Muscle of leg (tissue), 11 donors: ENCODE measurements around the gene BEST1. TPM values are rescaled to one million over a fixed set of nuclear protein-coding genes. Genes with fewer than 3 reads are reported as not detected.

Source experiments
- DNase-seq: peaks from one replicate; pipeline ENCODE4 v3.0.0; 2013
- H3K27ac ChIP-seq: one replicate; pipeline ENCODE4 v1.5.1; 2013; ENCODE audit warnings: mild to moderate bottlenecking, low read length, control low read depth
- H3K27me3 ChIP-seq: one replicate; pipeline ENCODE4 v1.6.1; 2013; ENCODE audit warnings: low read length; ENCODE audit not compliant: control insufficient read depth, insufficient read depth
- H3K36me3 ChIP-seq: one replicate; pipeline ENCODE4 v1.6.1; 2013; ENCODE audit warnings: low read length; ENCODE audit not compliant: control insufficient read depth, insufficient read depth
- H3K4me1 ChIP-seq: one replicate; pipeline ENCODE4 v1.6.1; 2013; ENCODE audit warnings: low read length; ENCODE audit not compliant: control insufficient read depth, insufficient read depth
- H3K4me3 ChIP-seq: one replicate; pipeline ENCODE4 v1.5.1; 2013; ENCODE audit warnings: low read length, control low read depth
- H3K9me3 ChIP-seq: replicated peaks from 2 replicates; pipeline ENCODE4 v1.6.1; 2013; ENCODE audit warnings: low read depth, low read length; ENCODE audit not compliant: control insufficient read depth
- WGBS: methylation state at CpG from one replicate; pipeline ENCODE4 v1.1.5; 2013; ENCODE audit warnings: missing lambda C conversion rate; ENCODE audit not compliant: insufficient coverage; 5-methylcytosine and 5-hydroxymethylcytosine counted together
- polyA plus RNA-seq, 8 donors: library from polyadenylated mRNA; unstranded; fragments of 120-200 nt; gene quantifications; one replicate each; pipeline versions ENCODE4 v1.2.1 to v1.2.3, GENCODE V29; 2013; ENCODE audit warnings: inconsistent platforms in 1 of 8, low replicate concordance in 1 of 8; ENCODE audit not compliant: insufficient read length in 8 of 8, insufficient read depth in 1 of 8
- total RNA-seq: library from RNA; stranded (reverse); fragments of 120-200 nt; gene quantifications from one replicate; pipeline ENCODE4 v1.2.4, GENCODE V29; 2013

Gene BEST1
- total and polyA plus RNA-seq, 9 donors = 1.6 to 4.2 (median 3.8) TPM

DNA sequence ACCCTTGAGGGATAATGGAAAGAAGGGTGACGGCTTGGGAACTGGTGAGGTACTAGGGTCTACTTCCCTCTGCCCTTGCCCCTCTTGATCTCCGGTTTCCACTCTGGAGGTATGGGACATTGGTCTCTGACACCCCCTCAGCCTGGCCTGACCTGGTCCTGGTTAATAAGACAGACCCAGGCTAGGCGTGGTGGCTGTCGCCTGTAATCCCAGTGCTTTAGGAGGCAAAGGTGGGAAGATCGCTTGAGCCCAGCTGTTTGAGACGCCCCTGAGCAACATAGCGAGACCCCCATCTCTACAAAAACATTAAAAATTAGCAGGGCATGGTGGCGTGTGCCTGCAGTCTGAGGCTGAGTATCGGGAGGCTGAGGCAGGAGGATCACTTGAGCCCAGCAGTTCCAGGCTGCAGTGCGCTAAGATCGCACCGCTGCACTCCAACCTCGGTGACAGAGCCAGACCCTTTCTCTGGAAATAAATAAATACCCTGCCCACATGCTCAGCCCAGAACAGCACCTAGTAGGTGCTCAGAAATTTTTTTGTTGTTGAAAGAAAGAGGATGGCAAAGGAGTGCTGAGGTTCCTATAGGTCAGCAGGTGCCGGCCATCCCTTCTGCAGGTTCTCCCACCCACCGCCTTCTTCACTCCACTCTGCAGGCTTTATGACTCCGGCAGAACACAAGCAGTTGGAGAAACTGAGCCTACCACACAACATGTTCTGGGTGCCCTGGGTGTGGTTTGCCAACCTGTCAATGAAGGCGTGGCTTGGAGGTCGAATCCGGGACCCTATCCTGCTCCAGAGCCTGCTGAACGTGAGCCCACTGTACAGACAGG, 6.3 kb downstream of the BEST1 start:
- Histone ChIP-seq H3K4me1 (peaks cover 18% of the 10 kb centered on the region), H3K9me3 (no peaks in the 10 kb centered on the region), H3K4me3 (peak overlapping the region; percentile 39), H3K27me3 (peaks cover 18% of the 10 kb centered on the region), H3K36me3 (peaks cover 24% of the 10 kb centered on the region), H3K27ac (no peak overlapping the region)
- no peak for DNase-seq
- WGBS = 83% methylated on average over 9 of the region's 20 CpGs

GRCh38 chr11:61957021-61957770, 7.0 kb downstream of the BEST1 start:
- H3K4me3 ChIP-seq = no peak overlapping the region
- 69% methylated on average over 2 of the region's 7 CpGs for WGBS
- H3K9me3 ChIP-seq = no peaks in the 10 kb centered on the region
- no peak for DNase-seq
- peaks cover 18% of the 10 kb centered on the region for H3K27me3 ChIP-seq
- peaks cover 26% of the 10 kb centered on the region for H3K36me3 ChIP-seq
- no peak overlapping the region for H3K27ac ChIP-seq
- peaks cover 22% of the 10 kb centered on the region for H3K4me1 ChIP-seq

DNA sequence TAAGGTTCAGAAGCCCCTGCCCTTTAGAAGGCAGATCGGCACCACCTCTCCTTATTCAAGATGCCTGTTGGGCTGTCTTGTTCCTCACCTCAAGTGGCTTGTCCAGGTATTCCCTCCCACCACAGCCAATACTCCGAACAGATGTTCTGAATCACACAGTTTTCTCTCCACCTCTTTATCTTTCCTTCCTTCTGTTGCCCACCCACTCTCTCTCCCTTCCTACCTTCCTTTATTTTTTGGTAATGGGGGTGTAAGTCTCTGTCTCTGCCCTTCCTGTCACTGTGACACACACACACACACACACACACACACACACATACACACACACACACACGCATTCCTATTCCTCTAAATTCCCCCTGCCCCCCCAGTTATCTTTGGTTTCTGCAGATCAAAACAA, 8.4 kb downstream of the BEST1 start:
- DNase-seq = no peak
- no peak overlapping the region for H3K27ac ChIP-seq
- no peaks in the 10 kb centered on the region for H3K9me3 ChIP-seq
- 100% methylated on average over 1 of the region's 3 CpGs for WGBS
- peaks cover 40% of the 10 kb centered on the region for H3K36me3 ChIP-seq
- H3K4me3 ChIP-seq = no peak overlapping the region
- peaks cover 18% of the 10 kb centered on the region for H3K27me3 ChIP-seq
- peaks cover 28% of the 10 kb centered on the region for H3K4me1 ChIP-seq

GRCh38 chr11:61959114-61959513, 9.0 kb downstream of the BEST1 start:
- H3K4me3 ChIP-seq = no peak overlapping the region
- no peaks in the 10 kb centered on the region for H3K9me3 ChIP-seq
- WGBS = 36% methylated on average over 2 of the region's 2 CpGs
- no peak for DNase-seq
- peaks cover 45% of the 10 kb centered on the region for H3K36me3 ChIP-seq
- H3K27me3 ChIP-seq = peaks cover 18% of the 10 kb centered on the region
- peaks cover 31% of the 10 kb centered on the region for H3K4me1 ChIP-seq
- no peak overlapping the region for H3K27ac ChIP-seq

GRCh38 chr11:61959678-61960077, 9.5 kb downstream of the BEST1 start:
- no peak for DNase-seq
- no peak overlapping the region for H3K27ac ChIP-seq
- peaks cover 28% of the 10 kb centered on the region for H3K4me1 ChIP-seq
- peaks cover 51% of the 10 kb centered on the region for H3K36me3 ChIP-seq
- no peaks in the 10 kb centered on the region for H3K9me3 ChIP-seq
- 96% methylated on average over 3 of the region's 6 CpGs for WGBS
- no peak overlapping the region for H3K4me3 ChIP-seq
- H3K27me3 ChIP-seq = peaks cover 14% of the 10 kb centered on the region

- H3K27ac ChIP-seq = no peak overlapping the region
- H3K4me1 ChIP-seq = peaks cover 24% of the 10 kb centered on the region
- no peak for DNase-seq
- 80% methylated on average over 2 of the region's 3 CpGs for whole genome bisulfite sequencing
- peaks cover 60% of the 10 kb centered on the region for H3K36me3 ChIP-seq
- H3K9me3 ChIP-seq = no peaks in the 10 kb centered on the region
- H3K4me3 ChIP-seq = no peak overlapping the region
- peaks cover 6% of the 10 kb centered on the region for H3K27me3 ChIP-seq
Measured at GRCh38 chr11:61960532-61960931, 10.4 kb downstream of the BEST1 start.

GRCh38 chr11:61961570-61962212, 11.5 kb downstream of the BEST1 start:
- no peaks in the 10 kb centered on the region for H3K9me3 ChIP-seq
- H3K27me3 ChIP-seq = no peaks in the 10 kb centered on the region
- WGBS = 93% methylated on average over 7 of the region's 8 CpGs
- H3K27ac ChIP-seq = no peak overlapping the region
- H3K4me1 ChIP-seq = peaks cover 19% of the 10 kb centered on the region
- peak; percentile 31 for DNase-seq
- peaks cover 62% of the 10 kb centered on the region for H3K36me3 ChIP-seq
- H3K4me3 ChIP-seq = no peak overlapping the region

GRCh38 chr11:61962213-61963015, 12.3 kb downstream of the BEST1 start:
- Histone ChIP-seq H3K27me3 (no peaks in the 10 kb centered on the region), H3K4me3 (no peak overlapping the region), H3K27ac (peak overlapping the region; percentile 51), H3K4me1 (peaks cover 19% of the 10 kb centered on the region), H3K9me3 (no peaks in the 10 kb centered on the region), H3K36me3 (peaks cover 56% of the 10 kb centered on the region)
- DNase-seq = no peak
- WGBS = 82% methylated on average over 5 of the region's 12 CpGs

GRCh38 chr11:61963016-61963281, 12.8 kb downstream of the BEST1 start:
- no peak for DNase-seq
- no CpG with 5 or more reads among the region's 3 CpGs for WGBS
- Histone ChIP-seq H3K4me1 (peaks cover 20% of the 10 kb centered on the region), H3K4me3 (no peak overlapping the region), H3K9me3 (no peaks in the 10 kb centered on the region), H3K27me3 (no peaks in the 10 kb centered on the region), H3K27ac (peak overlapping the region; percentile 51), H3K36me3 (peaks cover 55% of the 10 kb centered on the region)
